HepG2 (cell line): ENCODE results near the gene TPST1. TPM values are rescaled to one million over a fixed set of nuclear protein-coding genes. Genes with fewer than 3 reads are reported as not detected.

ENCODE experiments used
- E2F1 ChIP-seq: sonication (generic); formaldehyde crosslinking; IDR thresholded peaks from 2 replicates; pipeline ENCODE4 v1.5.0; 2020; ENCODE audit warnings: missing genetic modification reagents
- KLF16 ChIP-seq, 2 experiments: sonication (generic) in 1 of 2; formaldehyde crosslinking in 1 of 2; IDR thresholded peaks; 2 replicates each; pipeline versions ENCODE4 v1.6.1 to v1.8.0; 2016 to 2023; ENCODE audit warnings: missing genetic modification reagents in 2 of 2, missing compliant biosample characterization in 1 of 2
- NCOR1 ChIP-seq: fragments of 200-600 bp; sonication (generic); IDR thresholded peaks from 2 replicates; pipeline ENCODE4 v1.7.0; 2017; ENCODE audit warnings: antibody characterized with exemption, low read length, borderline replicate concordance
- PBX3 ChIP-seq: sonication (generic); formaldehyde crosslinking; IDR thresholded peaks from 2 replicates; pipeline ENCODE4 v1.8.1; 2023; ENCODE audit warnings: missing genetic modification reagents, inconsistent platforms, borderline replicate concordance
- PHF21A ChIP-seq: sonication (generic); formaldehyde crosslinking; IDR thresholded peaks from 2 replicates; pipeline ENCODE4 v1.5.0; 2020; ENCODE audit warnings: mild to moderate bottlenecking, missing genetic modification reagents
- POGZ ChIP-seq: sonication (generic); formaldehyde crosslinking; IDR thresholded peaks from 2 replicates; pipeline ENCODE4 v1.4.0; 2020; ENCODE audit warnings: mild to moderate bottlenecking, missing genetic modification reagents
- SP1 ChIP-seq, 2 experiments: fragments of 450-650 bp in 1 of 2; sonication (generic) in 1 of 2; formaldehyde crosslinking in 1 of 2; IDR thresholded peaks; 2 replicates each; pipeline versions ENCODE4 v1.4.0 to v1.6.1; 2016 to 2020; ENCODE audit warnings: missing genetic modification reagents in 1 of 2
- TOE1 ChIP-seq: sonication (generic); formaldehyde crosslinking; IDR thresholded peaks from 2 replicates; pipeline ENCODE4 v1.4.0; 2020; ENCODE audit warnings: mild to moderate bottlenecking, missing genetic modification reagents
- ZNF329 ChIP-seq: sonication (generic); formaldehyde crosslinking; IDR thresholded peaks from 2 replicates; pipeline ENCODE4 v1.9.0; 2021; ENCODE audit warnings: low read depth, mild to moderate bottlenecking, missing genetic modification reagents
- ZSCAN5A ChIP-seq: sonication (generic); formaldehyde crosslinking; IDR thresholded peaks from 2 replicates; pipeline ENCODE4 v1.8.0; 2022; ENCODE audit warnings: mild to moderate bottlenecking, missing genetic modification reagents, borderline replicate concordance
- polyA plus RNA-seq, 8 experiments: library from polyadenylated mRNA; depleted of rRNA in 3 of 8; stranded (reverse) in 7 of 8; unstranded in 1 of 8; fragments of >200 nt; fragmentation: Illumina TruSeq in 4 of 8; extraction: Trizol in 4 of 8; gene quantifications; 2 replicates each; pipeline versions ENCODE4 v1.2.1 to v1.2.3, GENCODE V29; 2011 to 2016; ENCODE audit warnings: low read depth in 4 of 8, missing spikeins in 1 of 8, mixed read lengths in 1 of 8; ENCODE audit not compliant: insufficient read depth in 1 of 8
- total RNA-seq, 5 experiments: library from RNA; depleted of rRNA; stranded (reverse); fragments of >200 nt; fragmentation: Illumina TruSeq; extraction: Trizol; gene quantifications; 2 replicates each; pipeline ENCODE4 v1.2.3, GENCODE V29; 2016; ENCODE audit warnings: low read depth in 1 of 5
- TF ChIP-seq, protein P1 (sequence below): sonication (generic); formaldehyde crosslinking; IDR thresholded peaks from 2 replicates; pipeline ENCODE4 v1.8.0; 2022; ENCODE audit warnings: missing genetic modification reagents, mild to moderate bottlenecking, borderline replicate concordance
- TF ChIP-seq, protein P2 (sequence below): sonication (generic); formaldehyde crosslinking; conservative IDR thresholded peaks from 2 replicates; pipeline ENCODE4 v1.8.1; 2023; ENCODE audit warnings: missing genetic modification reagents
- TF ChIP-seq, protein P3 (sequence below): sonication (generic); formaldehyde crosslinking; IDR thresholded peaks from 2 replicates; pipeline ENCODE4 v1.4.0; 2020; ENCODE audit warnings: missing genetic modification reagents
- TF ChIP-seq, protein P4 (sequence below): IDR thresholded peaks from 2 replicates; pipeline ENCODE4 v1.6.1; 2016; ENCODE audit warnings: low read depth, missing genetic modification reagents, missing compliant biosample characterization

The TPST1 gene
- total and polyA plus RNA-seq, 2 of the 13 experiments (the other 11 are each of a cell fraction or from before 2014, with no cell fraction given), result 24.3 to 34.1 TPM

DNA sequence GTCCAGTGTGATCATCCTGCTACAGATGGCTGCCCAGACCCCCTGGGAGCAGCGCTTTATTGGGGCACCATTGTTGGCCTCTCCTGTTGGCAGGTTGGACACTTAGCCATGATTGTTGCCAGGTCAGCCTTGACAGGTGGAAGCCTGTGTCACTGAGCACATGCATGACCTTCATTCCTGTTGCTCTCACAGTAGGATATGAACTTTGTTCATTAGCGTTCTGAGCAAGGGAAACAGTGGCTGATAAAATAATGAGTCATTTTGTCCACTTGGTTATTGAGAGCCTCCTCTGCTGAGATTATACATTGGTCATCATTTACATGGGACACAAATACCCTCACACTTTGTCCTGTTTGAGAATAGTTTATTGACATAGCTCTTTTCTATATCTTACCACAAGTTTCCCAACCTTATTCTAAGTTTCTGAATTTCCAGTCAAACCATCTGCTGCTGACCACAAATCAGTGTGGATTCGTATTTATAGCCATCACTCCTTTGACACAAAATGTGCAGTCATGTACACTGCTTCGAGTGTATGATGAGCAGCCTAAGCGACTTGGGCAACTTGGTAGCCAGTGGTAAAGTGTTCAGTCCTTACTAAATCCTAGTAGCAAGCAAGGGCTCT is 102.6 kb downstream of the TPST1 start (continued):
- TF ChIP-seq E2F1 (CRISPR knock-in tag) (no peak), SP1 (IDR thresholded peaks at IDR 0.05) (no peak), SP1 (CRISPR knock-in tag; IDR thresholded peaks at IDR 0.05) (no peak), PBX3 (CRISPR knock-in tag) (no peak), PHF21A (peak; percentile 81), NCOR1 (no peak), ZSCAN5A (CRISPR knock-in tag) (no peak), TOE1 (CRISPR knock-in tag) (no peak), ZNF329 (CRISPR knock-in tag) (no peak), POGZ (CRISPR knock-in tag) (peak; percentile 86), KLF16 (CRISPR knock-in tag; IDR thresholded peaks at IDR 0.05) (peak in 1 of 2 experiments; percentile 61; a peak in 1 of 4 replicates)
- TF ChIP-seq, protein P1, sequence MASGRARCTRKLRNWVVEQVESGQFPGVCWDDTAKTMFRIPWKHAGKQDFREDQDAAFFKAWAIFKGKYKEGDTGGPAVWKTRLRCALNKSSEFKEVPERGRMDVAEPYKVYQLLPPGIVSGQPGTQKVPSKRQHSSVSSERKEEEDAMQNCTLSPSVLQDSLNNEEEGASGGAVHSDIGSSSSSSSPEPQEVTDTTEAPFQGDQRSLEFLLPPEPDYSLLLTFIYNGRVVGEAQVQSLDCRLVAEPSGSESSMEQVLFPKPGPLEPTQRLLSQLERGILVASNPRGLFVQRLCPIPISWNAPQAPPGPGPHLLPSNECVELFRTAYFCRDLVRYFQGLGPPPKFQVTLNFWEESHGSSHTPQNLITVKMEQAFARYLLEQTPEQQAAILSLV (CRISPR knock-in tag), result no peak
- TF ChIP-seq, protein P2, sequence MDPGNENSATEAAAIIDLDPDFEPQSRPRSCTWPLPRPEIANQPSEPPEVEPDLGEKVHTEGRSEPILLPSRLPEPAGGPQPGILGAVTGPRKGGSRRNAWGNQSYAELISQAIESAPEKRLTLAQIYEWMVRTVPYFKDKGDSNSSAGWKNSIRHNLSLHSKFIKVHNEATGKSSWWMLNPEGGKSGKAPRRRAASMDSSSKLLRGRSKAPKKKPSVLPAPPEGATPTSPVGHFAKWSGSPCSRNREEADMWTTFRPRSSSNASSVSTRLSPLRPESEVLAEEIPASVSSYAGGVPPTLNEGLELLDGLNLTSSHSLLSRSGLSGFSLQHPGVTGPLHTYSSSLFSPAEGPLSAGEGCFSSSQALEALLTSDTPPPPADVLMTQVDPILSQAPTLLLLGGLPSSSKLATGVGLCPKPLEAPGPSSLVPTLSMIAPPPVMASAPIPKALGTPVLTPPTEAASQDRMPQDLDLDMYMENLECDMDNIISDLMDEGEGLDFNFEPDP (CRISPR knock-in tag), result no peak
- TF ChIP-seq, protein P3, sequence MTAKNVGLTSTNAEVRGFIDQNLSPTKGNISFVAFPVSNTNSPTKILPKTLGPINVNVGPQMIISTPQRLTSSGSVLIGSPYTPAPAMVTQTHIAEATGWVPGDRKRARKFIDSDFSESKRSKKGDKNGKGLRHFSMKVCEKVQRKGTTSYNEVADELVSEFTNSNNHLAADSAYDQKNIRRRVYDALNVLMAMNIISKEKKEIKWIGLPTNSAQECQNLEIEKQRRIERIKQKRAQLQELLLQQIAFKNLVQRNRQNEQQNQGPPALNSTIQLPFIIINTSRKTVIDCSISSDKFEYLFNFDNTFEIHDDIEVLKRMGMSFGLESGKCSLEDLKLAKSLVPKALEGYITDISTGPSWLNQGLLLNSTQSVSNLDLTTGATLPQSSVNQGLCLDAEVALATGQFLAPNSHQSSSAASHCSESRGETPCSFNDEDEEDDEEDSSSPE, result no peak
- TF ChIP-seq, protein P4, sequence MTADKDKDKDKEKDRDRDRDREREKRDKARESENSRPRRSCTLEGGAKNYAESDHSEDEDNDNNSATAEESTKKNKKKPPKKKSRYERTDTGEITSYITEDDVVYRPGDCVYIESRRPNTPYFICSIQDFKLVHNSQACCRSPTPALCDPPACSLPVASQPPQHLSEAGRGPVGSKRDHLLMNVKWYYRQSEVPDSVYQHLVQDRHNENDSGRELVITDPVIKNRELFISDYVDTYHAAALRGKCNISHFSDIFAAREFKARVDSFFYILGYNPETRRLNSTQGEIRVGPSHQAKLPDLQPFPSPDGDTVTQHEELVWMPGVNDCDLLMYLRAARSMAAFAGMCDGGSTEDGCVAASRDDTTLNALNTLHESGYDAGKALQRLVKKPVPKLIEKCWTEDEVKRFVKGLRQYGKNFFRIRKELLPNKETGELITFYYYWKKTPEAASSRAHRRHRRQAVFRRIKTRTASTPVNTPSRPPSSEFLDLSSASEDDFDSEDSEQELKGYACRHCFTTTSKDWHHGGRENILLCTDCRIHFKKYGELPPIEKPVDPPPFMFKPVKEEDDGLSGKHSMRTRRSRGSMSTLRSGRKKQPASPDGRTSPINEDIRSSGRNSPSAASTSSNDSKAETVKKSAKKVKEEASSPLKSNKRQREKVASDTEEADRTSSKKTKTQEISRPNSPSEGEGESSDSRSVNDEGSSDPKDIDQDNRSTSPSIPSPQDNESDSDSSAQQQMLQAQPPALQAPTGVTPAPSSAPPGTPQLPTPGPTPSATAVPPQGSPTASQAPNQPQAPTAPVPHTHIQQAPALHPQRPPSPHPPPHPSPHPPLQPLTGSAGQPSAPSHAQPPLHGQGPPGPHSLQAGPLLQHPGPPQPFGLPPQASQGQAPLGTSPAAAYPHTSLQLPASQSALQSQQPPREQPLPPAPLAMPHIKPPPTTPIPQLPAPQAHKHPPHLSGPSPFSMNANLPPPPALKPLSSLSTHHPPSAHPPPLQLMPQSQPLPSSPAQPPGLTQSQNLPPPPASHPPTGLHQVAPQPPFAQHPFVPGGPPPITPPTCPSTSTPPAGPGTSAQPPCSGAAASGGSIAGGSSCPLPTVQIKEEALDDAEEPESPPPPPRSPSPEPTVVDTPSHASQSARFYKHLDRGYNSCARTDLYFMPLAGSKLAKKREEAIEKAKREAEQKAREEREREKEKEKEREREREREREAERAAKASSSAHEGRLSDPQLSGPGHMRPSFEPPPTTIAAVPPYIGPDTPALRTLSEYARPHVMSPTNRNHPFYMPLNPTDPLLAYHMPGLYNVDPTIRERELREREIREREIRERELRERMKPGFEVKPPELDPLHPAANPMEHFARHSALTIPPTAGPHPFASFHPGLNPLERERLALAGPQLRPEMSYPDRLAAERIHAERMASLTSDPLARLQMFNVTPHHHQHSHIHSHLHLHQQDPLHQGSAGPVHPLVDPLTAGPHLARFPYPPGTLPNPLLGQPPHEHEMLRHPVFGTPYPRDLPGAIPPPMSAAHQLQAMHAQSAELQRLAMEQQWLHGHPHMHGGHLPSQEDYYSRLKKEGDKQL (CRISPR knock-in tag), result 0 out of 2 replicates have a peak, but pooled peaks have one; percentile 46
